HepG2 (cell line): Measurements from ENCODE around the gene PRDX3. TPM values are rescaled to one million over a fixed set of nuclear protein-coding genes. Genes with fewer than 3 reads are reported as not detected.
A peak's percentile ranks its signal among the peaks of the same experiment; 100 is the strongest.

Source experiments
- HNRNPL ChIP-seq: fragments of 200-400 bp; formaldehyde crosslinking; IDR thresholded peaks from 2 replicates; pipeline ENCODE4 v1.6.1; 2017; ENCODE audit warnings: mild to moderate bottlenecking, low read depth, low read length
- MTF1 ChIP-seq: sonication (generic); formaldehyde crosslinking; IDR thresholded peaks from 2 replicates; pipeline ENCODE4 v1.5.0; 2020; ENCODE audit warnings: missing genetic modification reagents
- MTF2 ChIP-seq: sonication (generic); formaldehyde crosslinking; IDR thresholded peaks from 2 replicates; pipeline ENCODE4 v1.5.0; 2020; ENCODE audit warnings: missing genetic modification reagents, borderline replicate concordance
- NCOA1 ChIP-seq: sonication (generic); formaldehyde crosslinking; IDR thresholded peaks from 2 replicates; pipeline ENCODE4 v1.9.0; 2021; ENCODE audit warnings: missing genetic modification reagents
- NFYC ChIP-seq: IDR thresholded peaks from 2 replicates; pipeline ENCODE4 v1.6.1; 2016; ENCODE audit warnings: missing genetic modification reagents, missing compliant biosample characterization
- NR2F1 ChIP-seq, 2 experiments: fragments of 450-650 bp in 1 of 2; formaldehyde crosslinking in 1 of 2; IDR thresholded peaks; 2 replicates each; pipeline versions ENCODE4 v1.5.0 to v1.6.1; 2016 to 2020; ENCODE audit warnings: mild to moderate bottlenecking in 1 of 2, missing compliant biosample characterization in 1 of 2, missing genetic modification reagents in 1 of 2, moderate library complexity in 1 of 2
- PBX2 ChIP-seq: IDR thresholded peaks from 2 replicates; pipeline ENCODE4 v1.6.1; 2016; ENCODE audit warnings: control low read depth
- PRDM4 ChIP-seq: sonication (generic); formaldehyde crosslinking; IDR thresholded peaks from 2 replicates; pipeline ENCODE4 v1.9.0; 2021; ENCODE audit warnings: missing genetic modification reagents, borderline replicate concordance
- RELA ChIP-seq: sonication (generic); formaldehyde crosslinking; IDR thresholded peaks from 2 replicates; pipeline ENCODE4 v1.4.0; 2020; ENCODE audit warnings: missing genetic modification reagents
- ZBTB43 ChIP-seq: sonication (generic); formaldehyde crosslinking; conservative IDR thresholded peaks from 2 replicates; pipeline ENCODE4 v1.4.0; 2020; ENCODE audit warnings: missing genetic modification reagents
- ZFAT ChIP-seq: sonication (generic); formaldehyde crosslinking; conservative IDR thresholded peaks from 2 replicates; pipeline ENCODE4 v1.8.1; 2023; ENCODE audit warnings: missing genetic modification reagents, inconsistent platforms
- ZNF280D ChIP-seq: sonication (generic); formaldehyde crosslinking; IDR thresholded peaks from 2 replicates; pipeline ENCODE4 v1.5.1; 2020; ENCODE audit warnings: mild to moderate bottlenecking, missing genetic modification reagents
- ZNF292 ChIP-seq: sonication (generic); formaldehyde crosslinking; IDR thresholded peaks from 2 replicates; pipeline ENCODE4 v1.8.1; 2022; ENCODE audit warnings: mild to moderate bottlenecking, low read depth, missing genetic modification reagents, borderline replicate concordance
- ZNF354B ChIP-seq: sonication (generic); formaldehyde crosslinking; IDR thresholded peaks from 2 replicates; pipeline ENCODE4 v1.8.0; 2022; ENCODE audit warnings: mild to moderate bottlenecking, missing genetic modification reagents
- ZNF382 ChIP-seq: sonication (generic); formaldehyde crosslinking; IDR thresholded peaks from 2 replicates; pipeline ENCODE4 v1.5.0; 2020; ENCODE audit warnings: missing genetic modification reagents, mild to moderate bottlenecking, borderline replicate concordance
- ZNF558 ChIP-seq: sonication (generic); formaldehyde crosslinking; IDR thresholded peaks from 2 replicates; pipeline ENCODE4 v1.9.0; 2022; ENCODE audit warnings: mild to moderate bottlenecking, missing genetic modification reagents, borderline replicate concordance
- ZNF609 ChIP-seq: sonication (generic); formaldehyde crosslinking; IDR thresholded peaks from 2 replicates; pipeline ENCODE4 v1.4.0; 2020; ENCODE audit warnings: mild to moderate bottlenecking, missing genetic modification reagents, borderline replicate concordance
- polyA plus RNA-seq, 8 experiments: library from polyadenylated mRNA; depleted of rRNA in 3 of 8; stranded (reverse) in 7 of 8; unstranded in 1 of 8; fragments of >200 nt; fragmentation: Illumina TruSeq in 4 of 8; extraction: Trizol in 4 of 8; gene quantifications; 2 replicates each; pipeline versions ENCODE4 v1.2.1 to v1.2.3, GENCODE V29; 2011 to 2016; ENCODE audit warnings: low read depth in 4 of 8, missing spikeins in 1 of 8, mixed read lengths in 1 of 8; ENCODE audit not compliant: insufficient read depth in 1 of 8
- total RNA-seq, 5 experiments: library from RNA; depleted of rRNA; stranded (reverse); fragments of >200 nt; fragmentation: Illumina TruSeq; extraction: Trizol; gene quantifications; 2 replicates each; pipeline ENCODE4 v1.2.3, GENCODE V29; 2016; ENCODE audit warnings: low read depth in 1 of 5

PRDX3 gene
- total and polyA plus RNA-seq, 2 of the 13 experiments (the other 11 are each of a cell fraction or from before 2014, with no cell fraction given): 407 to 565 TPM

- no peak for TF ChIP-seq NCOA1 (CRISPR knock-in tag)
- no peak for TF ChIP-seq ZNF558 (CRISPR knock-in tag)
- TF ChIP-seq ZNF292: no peak
- no peak for TF ChIP-seq ZFAT (CRISPR knock-in tag)
- TF ChIP-seq MTF2 (CRISPR knock-in tag): no peak
- TF ChIP-seq MTF1 (CRISPR knock-in tag): no peak
- TF ChIP-seq ZNF354B (CRISPR knock-in tag): no peak
- no peak for TF ChIP-seq NFYC
- 0 out of 2 replicates have a peak, but pooled peaks have one; percentile 35 for TF ChIP-seq ZNF280D
- no peak for TF ChIP-seq ZNF609
- TF ChIP-seq RELA: no peak
- TF ChIP-seq PRDM4 (CRISPR knock-in tag): no peak
- TF ChIP-seq HNRNPL: no peak
- no peak for TF ChIP-seq PBX2 (CRISPR knock-in tag)
- TF ChIP-seq NR2F1 (CRISPR knock-in tag; IDR thresholded peaks at IDR 0.05): no peak
- no peak for TF ChIP-seq ZNF382 (CRISPR knock-in tag)
- TF ChIP-seq ZBTB43: no peak
Measured at GRCh38 chr10:119197921-119198320, 19.3 kb upstream of the PRDX3 start (continued).
